Bronchial epithelial cell (primary cell): ENCODE measurements around the gene TOM1. TPM values are rescaled to one million over a fixed set of nuclear protein-coding genes. Genes with fewer than 3 reads are reported as not detected.
"Not testable (repeated sequence)": the region's sequence is repeated elsewhere in the genome, so short reads cannot be mapped to it uniquely, and the experiment has no call there.

Source experiments
- DNase-seq: peaks from one replicate; pipeline ENCODE4 v3.0.0-alpha.2; 2010; ENCODE audit warnings: low read depth
- FAIRE-seq: peaks from 2 replicates; lab custom pipeline; 2011; peaks lifted over from hg19 to GRCh38; lab: Jason Lieb, UNC
- H3K27me3 ChIP-seq: 2 replicates; pipeline ENCODE4 v1.5.1; 2011; ENCODE audit warnings: low read length; ENCODE audit not compliant: control insufficient read depth, insufficient read depth
- H3K36me3 ChIP-seq: 2 replicates; pipeline ENCODE4 v1.5.1; 2011; ENCODE audit warnings: low read length; ENCODE audit not compliant: control insufficient read depth, insufficient read depth
- H3K4me3 ChIP-seq: 2 replicates; pipeline ENCODE4 v1.5.1; 2011; ENCODE audit warnings: mild to moderate bottlenecking, low read depth, low read length, control low read depth
- total RNA-seq: library from RNA; depleted of rRNA; stranded (reverse); fragments of >200 nt; gene quantifications from 2 replicates; pipeline ENCODE4 v1.2.1, GENCODE V29; 2014
- TF ChIP-seq, protein P1 (sequence below): IDR thresholded peaks from 2 replicates; pipeline ENCODE4 v1.5.1; 2011; ENCODE audit warnings: mild to moderate bottlenecking, moderate library complexity, low read length, control low read depth, inconsistent platforms; ENCODE audit not compliant: insufficient read depth, severe bottlenecking

The TOM1 gene
- total RNA-seq, 1 donor from 2014 or later, result 22.6 TPM

GRCh38 chr22:35394810-35395563 lies 95.3 kb downstream of the TOM1 start:
- Histone ChIP-seq H3K36me3 (no peaks in the 10 kb centered on the region), H3K4me3 (no peak overlapping the region), H3K27me3 (no peaks in the 10 kb centered on the region)
- DNase-seq (no peak), FAIRE-seq (no peak)
- TF ChIP-seq, protein P1, sequence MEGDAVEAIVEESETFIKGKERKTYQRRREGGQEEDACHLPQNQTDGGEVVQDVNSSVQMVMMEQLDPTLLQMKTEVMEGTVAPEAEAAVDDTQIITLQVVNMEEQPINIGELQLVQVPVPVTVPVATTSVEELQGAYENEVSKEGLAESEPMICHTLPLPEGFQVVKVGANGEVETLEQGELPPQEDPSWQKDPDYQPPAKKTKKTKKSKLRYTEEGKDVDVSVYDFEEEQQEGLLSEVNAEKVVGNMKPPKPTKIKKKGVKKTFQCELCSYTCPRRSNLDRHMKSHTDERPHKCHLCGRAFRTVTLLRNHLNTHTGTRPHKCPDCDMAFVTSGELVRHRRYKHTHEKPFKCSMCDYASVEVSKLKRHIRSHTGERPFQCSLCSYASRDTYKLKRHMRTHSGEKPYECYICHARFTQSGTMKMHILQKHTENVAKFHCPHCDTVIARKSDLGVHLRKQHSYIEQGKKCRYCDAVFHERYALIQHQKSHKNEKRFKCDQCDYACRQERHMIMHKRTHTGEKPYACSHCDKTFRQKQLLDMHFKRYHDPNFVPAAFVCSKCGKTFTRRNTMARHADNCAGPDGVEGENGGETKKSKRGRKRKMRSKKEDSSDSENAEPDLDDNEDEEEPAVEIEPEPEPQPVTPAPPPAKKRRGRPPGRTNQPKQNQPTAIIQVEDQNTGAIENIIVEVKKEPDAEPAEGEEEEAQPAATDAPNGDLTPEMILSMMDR, result no peak

DNA sequence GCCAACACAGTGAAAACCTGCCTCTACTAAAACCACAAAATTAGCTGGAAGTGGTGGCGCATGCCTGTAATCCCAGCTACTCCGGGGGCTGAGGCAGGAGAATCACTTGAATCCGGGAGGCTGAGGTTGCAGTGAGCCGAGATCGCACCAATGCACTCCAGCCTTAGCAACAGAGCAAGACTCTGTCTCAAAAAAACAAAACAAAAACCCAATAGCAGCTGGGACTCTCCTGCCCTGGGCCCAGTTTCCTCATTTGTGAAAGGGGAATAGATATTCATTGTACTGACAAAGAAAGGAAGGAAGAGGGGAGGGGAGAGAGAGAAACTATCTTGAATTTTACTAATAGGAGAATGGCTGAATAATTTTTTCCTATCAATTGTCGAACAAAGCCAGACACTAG lies 96.9 kb downstream of the TOM1 start:
- H3K36me3 ChIP-seq, DNase-seq, H3K4me3 ChIP-seq, H3K27me3 ChIP-seq, FAIRE-seq: not testable (repeated sequence)

DNA sequence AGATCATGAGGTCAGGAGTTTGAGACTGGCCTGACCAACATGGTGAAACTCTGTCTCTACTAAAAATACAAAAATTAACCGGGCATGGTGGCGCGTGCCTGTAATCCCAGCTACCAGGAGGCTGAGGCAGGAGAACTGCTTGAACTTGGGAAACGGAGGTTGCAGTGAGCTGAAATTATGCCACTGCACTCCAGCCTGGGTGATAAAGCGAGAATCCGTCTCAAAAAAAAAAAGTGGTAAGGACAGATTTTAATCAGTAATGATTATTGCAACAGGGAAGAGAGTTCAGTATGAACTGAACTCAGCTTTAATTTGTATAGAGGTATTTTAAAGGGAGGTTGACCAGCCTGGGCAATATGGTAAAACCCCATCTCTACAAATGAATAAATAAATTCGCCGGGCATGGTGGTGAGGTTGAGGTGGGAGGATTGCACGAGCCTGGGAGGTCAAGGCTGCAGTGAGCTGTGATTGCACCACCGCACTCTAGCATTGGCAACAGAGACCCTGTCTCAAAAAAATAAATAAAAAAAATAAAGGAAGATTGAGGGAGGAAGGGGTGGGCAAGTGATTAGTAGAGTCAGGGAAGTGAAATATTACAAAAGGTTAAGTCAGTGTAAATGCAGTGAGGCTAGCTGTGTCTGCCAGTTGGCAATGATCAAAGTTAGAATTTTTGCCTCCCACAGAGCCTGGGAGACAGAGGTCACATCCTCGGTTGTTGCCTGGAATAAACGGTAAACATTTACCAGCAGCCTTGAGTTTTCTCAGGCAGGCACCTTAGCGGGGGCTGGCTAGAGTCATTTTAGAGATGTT lies 97.6 kb downstream of the TOM1 start:
- no peaks in the 10 kb centered on the region for H3K36me3 ChIP-seq
- DNase-seq (no peak), FAIRE-seq (no peak)
- no peaks in the 10 kb centered on the region for H3K27me3 ChIP-seq
- H3K4me3 ChIP-seq, result no peak overlapping the region
- TF ChIP-seq, protein P1, result no peak

Other genes starting within 250 kb of the TOM1 start
- gene ISX, start 233.7 kb upstream of the TOM1 start, total RNA-seq, result not detected in 2 replicates
- gene HMGXB4, start 42.4 kb upstream of the TOM1 start, total RNA-seq, result 11.6 and 12.8 TPM in 2 replicates
- 3.9 and 5.2 TPM in 2 replicates for gene HMOX1, start 81.2 kb downstream of the TOM1 start, total RNA-seq
- gene MCM5, start 100.2 kb downstream of the TOM1 start, total RNA-seq, result 6.6 and 6.7 TPM in 2 replicates
- gene RASD2, start 240.9 kb downstream of the TOM1 start, total RNA-seq, result 0.13 and 0.26 TPM in 2 replicates